ENCODE data around the gene MAMDC2. TPM values are rescaled to one million over a fixed set of nuclear protein-coding genes. Genes with fewer than 3 reads are reported as not detected.

MAMDC2 gene
- total RNA-seq, 3 donors from 2014 or later, result 17.0 to 33.9 (median 18.7) TPM

DNA sequence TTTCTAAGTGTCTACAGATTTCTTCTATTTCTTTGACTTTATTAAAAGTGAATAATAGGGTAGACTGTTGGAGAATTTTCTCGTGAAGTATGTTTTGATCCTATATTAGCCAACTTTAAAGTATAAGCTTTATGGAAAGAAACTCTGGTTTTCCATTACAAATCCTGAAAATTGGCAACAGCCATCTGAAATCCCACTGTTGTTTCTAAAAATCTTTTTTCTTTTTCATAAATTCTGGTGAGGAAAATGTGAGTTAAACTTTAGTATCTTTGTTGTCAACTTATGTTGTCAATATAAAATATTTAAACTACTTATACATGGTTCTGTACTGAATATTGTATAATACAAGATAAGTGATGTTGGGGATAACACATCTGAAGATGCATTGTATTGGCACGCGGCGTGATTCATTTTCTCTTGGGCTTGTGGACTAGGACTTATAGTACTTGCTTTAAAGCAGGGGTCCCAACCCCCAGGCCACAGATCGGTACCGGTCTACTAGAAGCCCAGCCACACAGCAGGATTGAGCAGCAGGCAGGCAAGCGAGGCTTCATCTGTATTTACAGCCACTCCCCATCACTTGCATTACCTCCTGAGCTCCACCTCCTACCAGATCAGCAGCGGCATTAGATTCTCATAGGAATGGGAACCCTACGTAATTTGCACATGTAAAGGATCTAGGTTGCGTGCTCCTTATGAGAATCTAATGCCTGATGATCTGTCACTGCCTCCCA lies 12.7 kb downstream of the MAMDC2 start:
- H3K27me3 ChIP-seq, result no peaks in the 10 kb centered on the region
- H3K4me3 ChIP-seq, result no peak overlapping the region
- H3K36me3 ChIP-seq, result no peaks in the 10 kb centered on the region
- H3K27ac ChIP-seq, result no peak overlapping the region
- no peaks in the 10 kb centered on the region for H3K9me3 ChIP-seq
- peaks cover 0 to 4% of the 10 kb centered on the region in 2 donors for H3K4me1 ChIP-seq
- no peak for DNase-seq (ENCODE audit: low spot score in 2 of 2)
- TF ChIP-seq, protein P1, sequence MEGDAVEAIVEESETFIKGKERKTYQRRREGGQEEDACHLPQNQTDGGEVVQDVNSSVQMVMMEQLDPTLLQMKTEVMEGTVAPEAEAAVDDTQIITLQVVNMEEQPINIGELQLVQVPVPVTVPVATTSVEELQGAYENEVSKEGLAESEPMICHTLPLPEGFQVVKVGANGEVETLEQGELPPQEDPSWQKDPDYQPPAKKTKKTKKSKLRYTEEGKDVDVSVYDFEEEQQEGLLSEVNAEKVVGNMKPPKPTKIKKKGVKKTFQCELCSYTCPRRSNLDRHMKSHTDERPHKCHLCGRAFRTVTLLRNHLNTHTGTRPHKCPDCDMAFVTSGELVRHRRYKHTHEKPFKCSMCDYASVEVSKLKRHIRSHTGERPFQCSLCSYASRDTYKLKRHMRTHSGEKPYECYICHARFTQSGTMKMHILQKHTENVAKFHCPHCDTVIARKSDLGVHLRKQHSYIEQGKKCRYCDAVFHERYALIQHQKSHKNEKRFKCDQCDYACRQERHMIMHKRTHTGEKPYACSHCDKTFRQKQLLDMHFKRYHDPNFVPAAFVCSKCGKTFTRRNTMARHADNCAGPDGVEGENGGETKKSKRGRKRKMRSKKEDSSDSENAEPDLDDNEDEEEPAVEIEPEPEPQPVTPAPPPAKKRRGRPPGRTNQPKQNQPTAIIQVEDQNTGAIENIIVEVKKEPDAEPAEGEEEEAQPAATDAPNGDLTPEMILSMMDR (IDR thresholded peaks at IDR 0.05), result no peak
- TF ChIP-seq POLR2A (IDR thresholded peaks at IDR 0.05) (no peak), POLR2AphosphoS5 (IDR thresholded peaks at IDR 0.05) (no peak)
- intact Hi-C loops (cut with DNase I; ENCODE audit: low total_unique reads), result no loop called here

DNA sequence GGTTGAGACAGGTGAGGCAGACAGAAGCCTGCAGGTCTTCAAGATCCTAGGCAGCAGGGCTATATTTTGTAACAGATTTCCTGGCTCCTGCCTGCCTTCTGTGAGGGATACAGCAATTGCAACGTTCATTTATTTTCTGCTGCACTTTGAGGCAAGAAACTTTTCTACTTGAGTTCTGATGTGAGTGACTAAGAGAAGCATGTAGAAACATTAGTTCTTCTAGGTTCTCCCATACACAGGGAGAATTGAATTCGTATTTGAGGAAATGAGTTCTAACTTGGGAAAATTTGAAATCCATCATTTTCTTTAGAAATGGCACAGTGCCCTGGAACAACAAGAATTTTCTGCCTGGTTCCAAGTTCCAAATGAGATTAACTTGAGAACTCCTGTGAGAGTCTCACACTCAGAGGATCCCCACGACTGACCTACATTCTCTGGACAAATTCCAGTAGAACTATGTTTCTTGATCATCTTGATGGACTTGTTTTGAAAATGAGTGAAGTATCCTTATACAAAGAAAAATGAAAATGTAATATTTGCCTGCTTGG lies 15.0 kb downstream of the MAMDC2 start:
- TF ChIP-seq, protein P1 (IDR thresholded peaks at IDR 0.05), result no peak
- TF ChIP-seq POLR2AphosphoS5 (IDR thresholded peaks at IDR 0.05) (no peak), POLR2A (IDR thresholded peaks at IDR 0.05) (no peak)
- H3K9me3 ChIP-seq, result no peaks in the 10 kb centered on the region
- no peaks in the 10 kb centered on the region for H3K36me3 ChIP-seq
- H3K27ac ChIP-seq, result peak overlapping the region in 1 of 2 donors; percentile 50
- no peak overlapping the region for H3K4me3 ChIP-seq
- no peaks in the 10 kb centered on the region for H3K4me1 ChIP-seq
- intact Hi-C loops (cut with DNase I; ENCODE audit: low total_unique reads), result no loop called here
- DNase-seq (ENCODE audit: low spot score in 2 of 2), result no peak
- no peaks in the 10 kb centered on the region for H3K27me3 ChIP-seq

DNA sequence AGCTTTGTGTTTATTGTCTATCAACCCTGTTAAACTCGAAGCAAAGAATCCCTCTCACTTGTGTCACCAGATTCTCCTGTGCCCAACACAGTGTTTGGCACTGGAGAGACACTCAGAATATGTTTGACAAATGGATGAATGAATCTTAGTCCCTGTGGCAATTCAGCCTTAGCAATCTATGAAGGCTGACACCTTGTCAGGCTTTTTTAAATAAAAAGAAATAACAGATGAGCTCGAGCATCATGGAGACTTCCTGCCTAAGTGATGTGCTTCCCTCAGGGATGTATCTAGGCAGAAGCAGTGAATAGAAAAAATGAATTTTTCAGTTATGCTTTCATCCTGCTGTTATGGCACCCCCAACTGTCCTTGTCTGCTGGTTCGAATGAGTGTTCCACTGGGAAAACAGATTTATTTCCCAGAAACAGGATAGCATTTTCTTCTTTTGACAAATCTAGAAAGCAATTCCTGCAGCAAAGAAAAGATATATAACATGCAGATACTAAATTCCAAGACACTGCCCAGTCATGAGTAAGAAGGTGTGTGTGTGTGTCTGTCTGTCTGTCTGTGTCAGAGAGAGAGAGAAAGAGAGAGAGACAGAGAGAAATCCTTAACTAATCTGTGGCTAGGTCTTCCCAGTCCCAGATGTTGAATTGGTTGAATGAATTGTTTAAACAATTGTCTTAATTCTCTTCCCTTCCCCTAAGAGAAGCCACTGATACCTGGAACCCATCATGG lies 16.7 kb downstream of the MAMDC2 start:
- no peak overlapping the region for H3K27ac ChIP-seq
- no peaks in the 10 kb centered on the region for H3K9me3 ChIP-seq
- no peaks in the 10 kb centered on the region for H3K4me1 ChIP-seq
- H3K27me3 ChIP-seq, result no peaks in the 10 kb centered on the region
- intact Hi-C loops (cut with DNase I; ENCODE audit: low total_unique reads), result no loop called here
- no peak overlapping the region for H3K4me3 ChIP-seq
- DNase-seq (ENCODE audit: low spot score in 2 of 2), result no peak
- no peak for TF ChIP-seq POLR2AphosphoS5 (IDR thresholded peaks at IDR 0.05)
- TF ChIP-seq, protein P1 (IDR thresholded peaks at IDR 0.05), result no peak
- no peak for TF ChIP-seq POLR2A (IDR thresholded peaks at IDR 0.05)
- H3K36me3 ChIP-seq, result no peaks in the 10 kb centered on the region

DNA sequence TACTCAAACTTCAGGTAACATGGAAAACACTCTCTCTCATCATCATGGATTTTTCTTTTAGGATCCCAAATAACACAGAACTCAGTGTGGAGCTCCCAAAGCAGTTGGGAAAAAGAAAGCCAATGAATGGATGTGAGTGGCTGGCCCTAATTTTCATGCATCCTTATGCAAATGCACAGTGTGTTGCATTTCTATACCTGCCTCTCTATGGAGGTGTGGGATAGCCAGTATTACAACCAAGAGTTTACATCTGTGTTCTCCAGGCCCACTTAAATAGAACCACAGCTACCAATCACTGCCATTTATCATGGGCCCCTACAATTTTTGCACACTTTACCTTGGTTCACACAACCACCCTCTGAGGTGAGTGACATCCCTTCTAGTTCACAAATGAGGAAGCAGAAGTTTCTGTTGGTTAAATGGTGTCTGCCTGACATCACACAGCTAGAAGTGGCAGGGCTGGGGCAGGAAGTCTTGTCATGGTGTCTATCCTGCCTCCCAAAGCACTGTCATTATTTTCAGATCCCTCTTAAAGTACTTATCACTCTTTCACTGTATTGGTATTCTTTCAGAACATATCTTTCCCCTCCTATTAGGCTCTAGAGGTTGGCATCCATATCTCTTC lies 17.3 kb downstream of the MAMDC2 start:
- TF ChIP-seq POLR2AphosphoS5 (IDR thresholded peaks at IDR 0.05), result no peak
- TF ChIP-seq POLR2A (IDR thresholded peaks at IDR 0.05), result no peak
- TF ChIP-seq, protein P1 (IDR thresholded peaks at IDR 0.05), result no peak
- Histone ChIP-seq H3K4me3 (no peak overlapping the region), H3K36me3 (no peaks in the 10 kb centered on the region), H3K9me3 (no peaks in the 10 kb centered on the region), H3K27ac (no peak overlapping the region), H3K4me1 (no peaks in the 10 kb centered on the region), H3K27me3 (no peaks in the 10 kb centered on the region)
- intact Hi-C loops (cut with DNase I; ENCODE audit: low total_unique reads), result no loop called here
- DNase-seq (ENCODE audit: low spot score in 2 of 2), result no peak
